Fibroblast of lung (primary cell): ENCODE measurements around the gene POLR1E. TPM values are rescaled to one million over a fixed set of nuclear protein-coding genes. Genes with fewer than 3 reads are reported as not detected.

Source experiments
- DNase-seq, 2 donors: peaks; one replicate each; pipeline versions ENCODE4 v3.0.0 to v3.0.0-alpha.2; 2010; ENCODE audit warnings: low read depth in 2 of 2
- H2AFZ ChIP-seq: 2 replicates; pipeline ENCODE4 v1.5.1; 2012; ENCODE audit warnings: low read length, control low read depth, inconsistent platforms
- H3K27ac ChIP-seq: 2 replicates; pipeline ENCODE4 v1.5.1; 2011; ENCODE audit warnings: low read length, control low read depth; ENCODE audit not compliant: insufficient read depth
- H3K27me3 ChIP-seq: 2 replicates; pipeline ENCODE4 v1.5.1; 2011; ENCODE audit warnings: mild to moderate bottlenecking, low read length; ENCODE audit not compliant: control insufficient read depth, insufficient read depth
- H3K36me3 ChIP-seq: 2 replicates; pipeline ENCODE4 v1.5.1; 2011; ENCODE audit warnings: low read length; ENCODE audit not compliant: control insufficient read depth, insufficient read depth
- H3K4me1 ChIP-seq: 2 replicates; pipeline ENCODE4 v1.5.1; 2011; ENCODE audit warnings: low read length; ENCODE audit not compliant: control insufficient read depth, insufficient read depth; ENCODE audit errors: extremely low read depth
- H3K4me2 ChIP-seq: 2 replicates; pipeline ENCODE4 v1.5.1; 2011; ENCODE audit warnings: low read length, control low read depth; ENCODE audit not compliant: insufficient read depth; ENCODE audit errors: extremely low read depth
- H3K4me3 ChIP-seq, 4 experiments: fragments of 200-600 bp in 1 of 4; sonication (generic) in 1 of 4; replicated peaks in 1 of 4; 2 replicates each; pipeline ENCODE4 v1.5.1; 2011 to 2016; ENCODE audit warnings: low read length in 4 of 4, low read depth in 3 of 4, mild to moderate bottlenecking in 3 of 4, control low read depth in 2 of 4, inconsistent platforms in 1 of 4, mixed read lengths in 1 of 4; ENCODE audit not compliant: insufficient read depth in 1 of 4; ENCODE audit errors: control extremely low read depth in 1 of 4
- H3K79me2 ChIP-seq: 2 replicates; pipeline ENCODE4 v1.5.1; 2012; ENCODE audit warnings: mild to moderate bottlenecking, low read length, inconsistent platforms; ENCODE audit not compliant: control insufficient read depth, insufficient read depth
- H3K9ac ChIP-seq: 2 replicates; pipeline ENCODE4 v1.5.1; 2011; ENCODE audit warnings: mild to moderate bottlenecking, low read length, control low read depth; ENCODE audit not compliant: insufficient read depth
- H3K9me3 ChIP-seq: 2 replicates; pipeline ENCODE4 v1.5.1; 2012; ENCODE audit warnings: low read depth, low read length; ENCODE audit not compliant: control insufficient read depth, insufficient read depth
- H4K20me1 ChIP-seq: 2 replicates; pipeline ENCODE4 v1.5.1; 2011; ENCODE audit warnings: low read length; ENCODE audit not compliant: control insufficient read depth, insufficient read depth; ENCODE audit errors: extremely low read depth
- EZH2 ChIP-seq: IDR thresholded peaks from 2 replicates; pipeline ENCODE4 v1.5.1; 2012; ENCODE audit warnings: low read length, control low read depth, mild to moderate bottlenecking; ENCODE audit errors: missing control alignments
- polyA plus RNA-seq, 2 donors: library from polyadenylated mRNA; depleted of rRNA in 1 of 2; stranded (reverse) in 1 of 2; unstranded in 1 of 2; fragments of >200 nt; gene quantifications; 2 replicates each; pipeline ENCODE4 v1.2.1, GENCODE V29; 2011 to 2012; ENCODE audit warnings: missing spikeins in 1 of 2
- total RNA-seq: library from RNA; depleted of rRNA; stranded (reverse); fragments of >200 nt; gene quantifications from 2 replicates; pipeline ENCODE4 v1.2.1, GENCODE V29; 2014
- TF ChIP-seq, protein P1 (sequence below), 2 donors: IDR thresholded peaks in 1 of 2; conservative IDR thresholded peaks in 1 of 2; 1 replicate in 1 of 2; 2 replicates in 1 of 2; pipeline ENCODE4 v1.5.1; 2011 to 2012; ENCODE audit warnings: low read length in 2 of 2, control low read depth in 1 of 2, inconsistent platforms in 1 of 2, low read depth in 1 of 2, mild to moderate bottlenecking in 1 of 2

Gene POLR1E
- total and polyA plus RNA-seq, 2 donors (not counting 1 experiment from before 2014, with no cell fraction given) = 30.9 to 31.7 TPM

GRCh38 chr9:37491939-37492338 lies 6.2 kb downstream of the POLR1E start:
- H3K27me3 ChIP-seq = no peaks in the 10 kb centered on the region
- no peak for DNase-seq
- H4K20me1 ChIP-seq = no peaks in the 10 kb centered on the region
- H3K27ac ChIP-seq = no peak overlapping the region
- H3K36me3 ChIP-seq = peaks cover 14% of the 10 kb centered on the region
- no peak overlapping the region for H3K4me3 ChIP-seq
- H3K79me2 ChIP-seq = peaks cover 13% of the 10 kb centered on the region
- H3K9me3 ChIP-seq = no peaks in the 10 kb centered on the region
- no peak for TF ChIP-seq EZH2
- TF ChIP-seq, protein P1, sequence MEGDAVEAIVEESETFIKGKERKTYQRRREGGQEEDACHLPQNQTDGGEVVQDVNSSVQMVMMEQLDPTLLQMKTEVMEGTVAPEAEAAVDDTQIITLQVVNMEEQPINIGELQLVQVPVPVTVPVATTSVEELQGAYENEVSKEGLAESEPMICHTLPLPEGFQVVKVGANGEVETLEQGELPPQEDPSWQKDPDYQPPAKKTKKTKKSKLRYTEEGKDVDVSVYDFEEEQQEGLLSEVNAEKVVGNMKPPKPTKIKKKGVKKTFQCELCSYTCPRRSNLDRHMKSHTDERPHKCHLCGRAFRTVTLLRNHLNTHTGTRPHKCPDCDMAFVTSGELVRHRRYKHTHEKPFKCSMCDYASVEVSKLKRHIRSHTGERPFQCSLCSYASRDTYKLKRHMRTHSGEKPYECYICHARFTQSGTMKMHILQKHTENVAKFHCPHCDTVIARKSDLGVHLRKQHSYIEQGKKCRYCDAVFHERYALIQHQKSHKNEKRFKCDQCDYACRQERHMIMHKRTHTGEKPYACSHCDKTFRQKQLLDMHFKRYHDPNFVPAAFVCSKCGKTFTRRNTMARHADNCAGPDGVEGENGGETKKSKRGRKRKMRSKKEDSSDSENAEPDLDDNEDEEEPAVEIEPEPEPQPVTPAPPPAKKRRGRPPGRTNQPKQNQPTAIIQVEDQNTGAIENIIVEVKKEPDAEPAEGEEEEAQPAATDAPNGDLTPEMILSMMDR (conservative IDR thresholded peaks at IDR 0.05 in 1 of 2, IDR thresholded peaks at IDR 0.05 in 1 of 2; ENCODE audit: low read depth in 1 of 2, low read length in 2 of 2) = no peak
- no peak overlapping the region for H2AFZ ChIP-seq
- H3K9ac ChIP-seq = no peak overlapping the region
- no peak overlapping the region for H3K4me2 ChIP-seq
- H3K4me1 ChIP-seq = peaks cover 6% of the 10 kb centered on the region

- H3K4me2 ChIP-seq = no peak overlapping the region
- H2AFZ ChIP-seq = no peak overlapping the region
- no peak overlapping the region for H3K27ac ChIP-seq
- TF ChIP-seq EZH2 = no peak
- TF ChIP-seq, protein P1 (conservative IDR thresholded peaks at IDR 0.05 in 1 of 2, IDR thresholded peaks at IDR 0.05 in 1 of 2; ENCODE audit: low read depth in 1 of 2, low read length in 2 of 2) = no peak
- DNase-seq = no peak
- H3K79me2 ChIP-seq = no peaks in the 10 kb centered on the region
- no peaks in the 10 kb centered on the region for H3K4me1 ChIP-seq
- no peaks in the 10 kb centered on the region for H3K27me3 ChIP-seq
- H3K4me3 ChIP-seq = no peak overlapping the region
- no peak overlapping the region for H3K9ac ChIP-seq
- peaks cover 20% of the 10 kb centered on the region for H3K36me3 ChIP-seq
- no peaks in the 10 kb centered on the region for H4K20me1 ChIP-seq
- H3K9me3 ChIP-seq = no peaks in the 10 kb centered on the region
Observed at GRCh38 chr9:37495571-37495970, 9.8 kb downstream of the POLR1E start.

GRCh38 chr9:37496020-37496419 lies 10.3 kb downstream of the POLR1E start:
- TF ChIP-seq, protein P1 (conservative IDR thresholded peaks at IDR 0.05 in 1 of 2, IDR thresholded peaks at IDR 0.05 in 1 of 2; ENCODE audit: low read depth in 1 of 2, low read length in 2 of 2) = no peak
- TF ChIP-seq EZH2 = no peak
- Histone ChIP-seq H3K4me2 (no peak overlapping the region), H3K27ac (no peak overlapping the region), H3K4me3 (no peak overlapping the region), H2AFZ (no peak overlapping the region), H3K79me2 (no peaks in the 10 kb centered on the region), H4K20me1 (no peaks in the 10 kb centered on the region), H3K9ac (no peak overlapping the region), H3K4me1 (no peaks in the 10 kb centered on the region), H3K36me3 (peaks cover 23% of the 10 kb centered on the region), H3K27me3 (no peaks in the 10 kb centered on the region), H3K9me3 (no peaks in the 10 kb centered on the region)
- DNase-seq = no peak
